ELR (cell line): ENCODE results near the gene TMEFF2.
"Not testable (repeated sequence)": the region's sequence is repeated elsewhere in the genome, so short reads cannot be mapped to it uniquely, and the experiment has no call there.

ENCODE experiments used
- DNase-seq: peaks from one replicate; pipeline ENCODE4 v3.0.0-alpha.2; 2015; ENCODE audit warnings: low read depth

TMEFF2 gene

DNA sequence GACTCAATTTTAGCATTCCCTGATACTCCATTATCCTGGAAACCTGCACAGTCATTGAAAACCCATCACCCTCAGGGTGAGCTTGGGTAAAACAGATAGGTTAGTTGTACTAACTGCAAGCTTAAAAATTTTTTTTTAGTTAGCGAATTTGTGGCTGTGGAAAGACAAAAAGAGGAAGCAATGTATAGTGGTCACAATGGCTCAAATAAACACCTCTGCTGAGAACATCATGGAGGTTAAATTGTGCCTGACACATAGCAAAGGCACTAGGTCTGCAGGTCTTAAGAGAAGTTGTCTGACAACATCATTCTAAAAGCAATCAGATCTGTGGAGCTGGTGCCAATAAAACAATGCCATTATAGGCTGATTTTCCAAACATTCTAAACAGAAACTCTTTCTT, 263.4 kb downstream of the TMEFF2 start:
- no peak for DNase-seq

- no peak for DNase-seq
Observed at GRCh38 chr2:191930205-191930604, 264.5 kb downstream of the TMEFF2 start.

DNA sequence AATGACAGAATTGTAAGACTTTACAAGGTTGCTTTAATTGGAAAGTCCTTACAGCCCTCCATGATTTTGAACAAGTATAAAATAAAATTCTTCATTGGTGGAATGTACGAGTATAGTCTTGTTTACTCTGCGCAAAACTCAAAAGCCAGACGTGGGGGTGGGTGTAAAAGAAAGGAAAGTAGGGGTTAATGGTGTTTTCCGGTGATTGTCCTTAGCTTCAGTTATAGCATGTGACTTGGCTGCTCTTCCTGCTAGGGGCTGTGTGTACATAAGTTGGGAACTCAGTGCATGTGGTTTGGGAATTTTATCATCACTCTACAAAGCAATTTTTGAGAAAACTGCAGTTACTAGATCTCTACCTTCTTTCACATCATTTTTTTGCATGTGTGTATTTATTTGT, 265.4 kb downstream of the TMEFF2 start:
- DNase-seq: no peak

GRCh38 chr2:191927991-191928390, 266.7 kb downstream of the TMEFF2 start:
- peak; percentile 20 for DNase-seq

- peak; percentile 75 for DNase-seq
Observed at GRCh38 chr2:191927319-191927867, 267.3 kb downstream of the TMEFF2 start.

DNA sequence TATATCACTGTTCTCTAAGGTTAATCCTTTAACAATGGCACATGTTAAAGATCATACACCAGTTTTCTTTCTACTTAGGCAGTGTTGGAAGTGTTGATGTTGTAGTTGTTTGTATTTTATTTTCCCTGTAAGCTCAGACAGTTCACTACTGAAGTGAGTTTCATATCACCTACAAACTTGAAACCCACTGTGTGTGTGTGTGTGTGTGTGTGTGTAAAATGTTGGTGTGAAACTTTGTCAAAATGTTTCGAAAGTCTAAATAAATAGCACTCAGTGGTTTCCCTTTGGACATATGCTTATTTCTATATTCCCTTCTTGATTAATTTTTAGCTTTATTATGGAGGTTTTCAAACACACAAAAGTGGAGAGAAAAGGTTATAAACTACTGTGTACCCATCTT, 268.1 kb downstream of the TMEFF2 start:
- no peak for DNase-seq

DNA sequence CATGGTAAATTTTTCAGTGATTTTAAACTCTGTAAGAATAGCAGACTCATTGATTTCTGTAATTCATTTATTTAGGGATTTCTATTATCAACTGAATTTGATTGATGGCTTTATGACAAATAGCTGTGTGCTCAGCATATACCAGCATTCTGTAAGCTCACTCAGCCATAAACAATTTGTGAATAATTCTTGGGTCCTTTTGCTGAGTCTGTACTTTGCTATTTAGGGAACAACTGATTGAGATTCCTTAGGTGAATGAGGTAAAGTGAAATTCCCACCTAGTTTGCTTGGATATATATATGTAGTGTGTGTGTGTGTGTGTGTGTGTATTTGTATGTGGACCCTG, 271.1 kb downstream of the TMEFF2 start:
- DNase-seq: no peak

DNA sequence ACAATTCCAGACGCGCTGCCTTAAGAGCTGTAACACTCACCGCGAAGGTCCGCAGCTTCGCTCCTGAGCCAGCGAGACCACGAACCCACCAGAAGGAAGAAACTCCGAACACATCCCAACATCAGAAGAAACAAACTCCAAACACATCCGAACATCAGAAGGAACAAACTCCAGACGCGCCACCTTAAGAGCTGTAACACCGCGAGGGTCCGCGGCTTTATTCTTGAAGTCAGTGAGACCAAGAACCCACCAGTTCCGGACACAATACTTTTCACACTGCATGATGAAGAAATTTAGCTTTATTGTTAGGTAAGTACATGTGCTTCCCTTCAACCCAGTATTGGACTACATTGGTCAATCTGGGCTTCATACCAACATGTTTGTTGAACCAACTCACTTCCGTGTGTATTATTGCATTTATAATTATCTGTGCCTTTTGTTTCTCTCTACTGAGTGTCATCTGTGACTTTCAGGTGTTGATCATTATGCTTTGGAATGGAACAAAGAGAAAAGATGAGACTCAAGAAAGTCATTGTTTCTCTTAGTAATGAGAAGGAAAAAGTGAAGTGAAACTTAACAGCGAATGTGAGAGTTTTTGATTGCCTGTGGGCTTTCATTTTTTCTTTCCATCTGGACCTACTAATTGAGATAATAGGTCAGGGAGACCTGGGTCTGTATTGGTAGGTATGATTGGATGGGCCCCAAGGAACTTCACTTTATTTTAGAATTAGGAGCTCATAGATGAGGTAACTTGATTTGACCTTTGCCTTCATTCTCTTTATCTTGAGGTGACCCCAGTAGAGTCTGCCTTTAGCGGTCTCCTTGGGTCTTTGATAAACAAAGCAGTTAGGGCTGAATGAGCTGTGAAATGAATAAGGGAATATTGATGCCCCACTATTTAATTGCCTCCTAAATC, 271.7 kb downstream of the TMEFF2 start:
- DNase-seq: no peak

DNA sequence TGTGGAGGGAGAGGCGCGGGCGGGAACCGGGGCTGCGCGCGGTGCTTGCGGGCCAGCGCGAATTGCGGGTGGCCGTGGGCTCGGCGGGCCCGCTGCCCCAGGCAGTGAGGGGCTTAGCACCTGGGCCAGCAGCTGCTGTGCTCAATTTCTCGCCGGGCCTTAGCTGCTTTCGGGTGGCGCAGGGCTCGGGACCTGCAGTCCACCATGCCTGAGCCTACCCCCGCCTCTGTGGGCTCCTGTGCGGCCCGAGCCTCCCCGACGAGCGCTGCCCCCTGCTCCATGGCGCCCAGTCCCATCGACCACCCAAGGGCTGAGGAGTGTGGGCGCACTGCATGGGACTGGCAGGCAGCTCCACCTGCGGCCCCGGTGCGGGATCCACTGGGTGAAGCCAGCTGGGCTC, 273.1 kb downstream of the TMEFF2 start:
- not testable (repeated sequence) for DNase-seq

DNA sequence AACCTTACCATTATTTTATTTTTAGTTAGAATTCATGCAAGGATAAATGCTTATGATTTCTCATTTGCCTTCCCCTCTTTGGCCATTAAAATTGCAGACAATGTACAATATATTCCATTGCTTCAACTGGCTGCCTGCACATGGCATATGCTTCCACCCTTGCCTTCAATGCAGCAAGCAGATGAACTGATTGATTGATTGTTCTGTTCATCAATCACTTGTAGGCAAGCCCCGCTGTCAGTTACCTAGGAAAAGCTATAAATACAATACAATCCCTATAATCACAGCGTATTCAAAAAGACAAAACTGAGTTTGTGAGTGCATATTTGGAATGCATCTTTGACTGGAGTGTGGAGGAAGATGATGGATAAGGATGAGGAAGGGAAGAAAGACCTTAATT, 274.2 kb downstream of the TMEFF2 start:
- no peak for DNase-seq

GRCh38 chr2:191917967-191918651, 276.6 kb downstream of the TMEFF2 start:
- DNase-seq: no peak

DNA sequence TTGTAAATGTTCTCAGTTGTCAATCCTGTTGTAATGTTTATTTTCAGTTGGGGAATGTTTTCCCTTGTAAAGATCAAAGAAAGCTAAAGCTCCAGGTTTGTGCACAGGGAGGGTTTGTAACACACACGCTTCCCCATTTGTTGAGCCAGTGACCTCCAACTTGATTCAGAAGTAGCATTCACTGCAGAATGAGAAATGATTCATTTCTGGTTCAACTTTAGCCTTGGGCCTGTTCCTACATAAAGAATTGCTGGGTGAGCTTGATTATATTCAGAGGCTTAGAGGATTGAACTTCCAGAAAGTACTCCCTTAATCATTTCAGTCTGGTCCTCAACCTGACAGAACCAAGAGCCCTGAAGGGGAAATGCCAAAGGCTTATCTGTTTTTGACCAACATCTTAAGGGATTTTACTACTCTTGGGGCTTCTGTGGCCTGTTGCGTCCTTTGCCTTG, 277.3 kb downstream of the TMEFF2 start:
- DNase-seq: no peak

DNA sequence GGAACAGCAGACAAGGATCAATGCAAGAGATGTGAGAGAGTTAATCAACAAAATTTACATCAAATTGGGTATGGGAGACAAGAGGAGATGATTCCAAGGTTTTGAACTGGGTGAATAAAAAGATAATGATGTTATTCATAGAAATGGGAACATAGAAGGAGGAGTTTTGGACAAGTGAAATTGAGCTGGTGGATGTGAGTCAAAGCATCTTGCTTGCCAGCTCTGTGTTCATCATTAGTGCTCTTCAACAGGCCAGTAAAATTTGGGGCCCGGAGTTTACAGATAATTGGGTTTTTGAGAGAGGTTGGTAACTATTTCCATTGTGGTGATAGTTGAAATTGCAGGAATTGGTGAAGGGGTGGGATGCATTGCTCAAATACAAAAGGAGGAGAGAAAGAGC, 277.9 kb downstream of the TMEFF2 start:
- DNase-seq: no peak

- DNase-seq: no peak
Observed at GRCh38 chr2:191915750-191916149, 279.0 kb downstream of the TMEFF2 start.

DNA sequence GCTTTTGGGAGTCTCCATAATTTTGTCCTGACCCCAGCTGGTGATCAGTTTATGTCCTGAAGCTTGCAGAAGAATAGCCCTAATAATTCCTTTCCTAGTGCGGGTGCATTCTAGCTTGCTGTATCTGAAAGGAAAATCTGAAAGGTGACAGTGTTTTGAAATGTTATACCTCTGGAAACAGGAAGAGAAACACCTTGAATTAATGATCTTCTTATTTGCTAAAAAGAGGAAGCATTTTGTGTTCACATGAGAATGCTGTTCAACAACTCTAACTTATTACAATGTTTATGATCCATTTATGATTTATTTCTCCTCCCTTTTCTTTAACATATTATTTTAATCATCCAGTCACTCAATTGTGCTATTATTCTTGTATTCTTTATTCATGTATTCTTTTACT, 280.9 kb downstream of the TMEFF2 start:
- DNase-seq: no peak

- no peak for DNase-seq
Observed at GRCh38 chr2:191912764-191913163, 282.0 kb downstream of the TMEFF2 start.

DNA sequence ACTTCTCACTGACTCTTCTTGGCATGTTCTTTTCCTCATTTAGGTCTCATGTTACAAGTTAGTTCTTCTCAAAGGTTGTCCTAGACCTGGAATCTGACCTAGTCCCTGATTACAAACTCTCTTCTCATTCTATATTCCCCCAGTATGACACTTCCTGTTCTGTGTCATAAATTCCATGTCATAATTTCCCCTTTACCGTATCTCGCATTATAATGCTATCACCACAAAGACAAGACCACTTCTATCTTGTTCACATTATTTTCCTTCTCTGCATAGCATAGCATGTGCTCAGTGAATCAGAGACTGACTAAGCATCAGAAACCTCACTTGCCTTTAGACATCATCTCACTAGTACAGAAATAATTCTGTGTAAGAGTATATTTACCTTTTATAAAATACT, 284.2 kb downstream of the TMEFF2 start:
- DNase-seq: peak; percentile 89

DNA sequence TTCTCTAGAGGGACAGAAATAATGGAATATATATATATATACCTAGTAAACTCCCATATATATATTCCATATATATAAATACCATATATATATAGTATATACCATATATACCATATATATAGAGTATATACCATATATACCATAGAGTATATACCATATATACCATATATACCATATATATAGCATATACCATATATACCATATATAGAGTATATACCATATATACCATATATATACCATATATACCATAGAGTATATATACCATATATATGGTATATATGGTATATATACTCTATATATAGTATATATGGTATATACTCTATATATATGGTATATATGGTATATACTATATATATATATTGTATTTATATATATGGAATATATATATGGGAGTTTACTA, 285.9 kb downstream of the TMEFF2 start:
- DNase-seq: no peak

- DNase-seq: no peak
Observed at GRCh38 chr2:191907545-191907944, 287.2 kb downstream of the TMEFF2 start.

- DNase-seq: peak; percentile 34
Observed at GRCh38 chr2:191907091-191907490, 287.6 kb downstream of the TMEFF2 start.

DNA sequence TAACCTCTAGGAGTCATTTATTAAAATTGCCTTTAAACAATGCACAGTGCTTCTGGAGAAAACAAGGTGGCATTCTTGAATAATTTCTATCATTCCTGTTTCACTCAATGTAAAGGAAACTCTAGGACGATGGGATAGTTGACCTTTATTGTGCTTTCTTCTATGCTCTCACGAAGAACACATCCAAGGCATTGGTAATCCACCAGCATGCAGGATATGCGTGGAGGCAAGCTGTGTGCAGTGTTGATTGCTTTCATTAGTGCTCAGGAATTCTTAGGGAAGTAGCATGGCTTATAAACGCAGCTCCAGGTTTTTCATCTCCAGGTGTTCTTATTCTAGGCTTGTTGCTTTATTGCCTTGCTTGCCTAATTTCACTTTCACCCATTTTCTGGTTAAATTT, 289.4 kb downstream of the TMEFF2 start:
- no peak for DNase-seq

DNA sequence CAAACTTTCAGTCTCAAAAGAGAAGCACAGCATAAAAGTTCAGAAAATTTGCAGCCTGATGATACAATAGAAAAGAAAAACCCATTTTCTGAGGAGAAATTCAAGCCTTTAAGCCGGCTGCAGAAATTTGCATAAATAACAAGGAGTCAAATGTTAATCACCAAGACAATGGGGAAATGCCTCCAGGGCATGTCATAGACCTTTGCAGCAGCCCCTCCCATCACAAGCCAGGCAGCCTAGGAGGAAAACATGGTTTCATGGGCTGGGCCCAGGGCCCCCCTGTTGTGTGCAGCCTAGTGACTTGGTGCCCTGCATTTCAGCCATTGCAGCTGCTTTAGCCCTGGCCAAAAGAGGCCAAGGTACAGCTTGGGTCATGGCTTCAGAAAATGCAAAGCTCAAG, 293.7 kb downstream of the TMEFF2 start:
- no peak for DNase-seq

GRCh38 chr2:191899410-191899809, 295.3 kb downstream of the TMEFF2 start:
- peak; percentile 93 for DNase-seq
